A549 treated with RU486 at 1 μM for 4 hours (cell line): Measurements from ENCODE around the gene ZNF175. TPM values are rescaled to one million over a fixed set of nuclear protein-coding genes. Genes with fewer than 3 reads are reported as not detected.

Experiments used
- total RNA-seq: library from RNA; stranded (reverse); fragments of 200-300 nt; extraction: Qiagen RNA extraction; gene quantifications from 5 replicates; pipeline ENCODE4 v1.2.3, GENCODE V29; 2022; ENCODE audit warnings: low read depth

The ZNF175 gene
- 3.1 to 5.1 TPM (median 3.6 TPM) in 5 replicates for total RNA-seq

DNA sequence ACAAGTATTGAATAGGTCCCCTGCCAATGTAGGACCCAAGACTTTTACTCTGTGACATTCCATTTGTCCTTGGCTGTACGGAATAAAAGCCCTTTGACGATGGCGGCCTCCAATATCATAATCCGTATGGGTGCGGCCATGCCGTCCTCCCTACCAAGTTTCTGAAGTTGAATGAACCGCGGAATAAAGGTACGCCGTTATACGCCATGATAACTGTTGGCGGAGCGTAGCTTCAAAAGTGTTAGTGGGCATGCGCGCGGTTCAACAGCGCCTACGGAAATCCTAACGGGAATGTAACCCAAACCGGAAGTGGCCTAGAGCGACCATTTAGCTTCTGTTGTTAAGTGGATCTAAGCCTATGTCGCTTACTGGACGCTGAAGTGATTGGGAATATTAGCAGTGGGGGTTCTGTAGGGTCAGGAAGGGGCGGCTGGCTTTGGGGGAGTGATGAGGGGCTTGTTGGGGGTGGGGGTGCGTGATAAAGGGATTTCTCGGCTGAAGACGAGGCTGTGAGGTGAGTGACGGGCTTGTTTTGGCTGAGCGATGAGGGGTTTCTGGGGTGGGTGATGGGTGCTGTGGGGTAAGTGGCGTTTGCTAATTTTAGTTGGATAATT lies at the start of gene ZNF175:
Gene ZNF175, plus strand, starts transcription at position 322 of the 614 bp plus-strand sequence. CDS start 2,047 bp downstream, outside the sequence.

DNA sequence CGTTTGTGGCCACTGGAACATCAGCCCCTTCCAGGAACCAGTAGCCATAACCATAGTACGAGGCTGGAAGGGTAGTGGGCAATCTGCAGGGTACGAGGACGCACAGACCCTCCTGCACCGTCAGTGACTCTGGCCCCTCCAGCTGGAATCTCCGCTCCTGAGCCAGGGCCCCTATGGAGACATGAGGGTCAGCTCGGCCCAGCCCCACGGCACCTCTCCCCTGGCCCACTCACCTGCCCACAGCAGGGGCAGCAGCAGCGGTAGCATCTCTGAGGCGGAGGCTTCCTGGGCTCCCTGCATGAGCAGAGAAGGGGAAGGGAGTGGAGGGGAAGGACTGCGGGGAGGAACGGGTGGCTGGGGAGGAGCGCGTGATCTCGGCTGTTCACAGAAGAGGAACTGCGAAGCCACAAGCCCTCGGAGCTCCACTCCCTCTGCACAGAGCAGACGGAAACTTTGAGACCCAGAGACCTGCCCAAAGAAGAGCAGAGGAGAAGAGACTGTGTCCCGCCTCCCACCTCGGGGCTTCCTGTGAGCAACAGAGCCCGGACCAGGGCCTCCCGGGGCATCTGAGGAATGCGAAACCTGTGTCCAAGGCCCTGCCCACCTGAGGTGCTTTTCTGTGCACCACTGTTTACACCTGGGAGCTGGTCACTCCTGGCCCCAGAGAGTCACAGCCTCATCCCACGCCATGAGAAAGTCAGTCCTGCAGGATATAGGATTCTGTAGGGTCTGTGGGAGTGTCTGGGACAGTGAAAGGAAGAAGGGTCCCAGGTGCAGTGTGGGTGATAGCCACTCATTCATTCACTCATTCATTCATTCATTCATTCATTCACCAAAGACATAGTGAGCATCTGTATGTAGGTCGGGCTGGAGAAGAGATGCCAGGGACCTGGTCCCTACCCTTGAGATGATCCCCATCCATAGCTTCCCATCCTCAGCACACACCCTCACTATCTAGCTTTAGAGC lies 39.5 kb upstream of the ZNF175 start, which contains the start of gene SIGLEC6:
Gene SIGLEC6, minus strand, starts transcription at position 322 of the 967 bp plus-strand sequence. Its CDS starts 22 bp downstream, at position 300.

DNA sequence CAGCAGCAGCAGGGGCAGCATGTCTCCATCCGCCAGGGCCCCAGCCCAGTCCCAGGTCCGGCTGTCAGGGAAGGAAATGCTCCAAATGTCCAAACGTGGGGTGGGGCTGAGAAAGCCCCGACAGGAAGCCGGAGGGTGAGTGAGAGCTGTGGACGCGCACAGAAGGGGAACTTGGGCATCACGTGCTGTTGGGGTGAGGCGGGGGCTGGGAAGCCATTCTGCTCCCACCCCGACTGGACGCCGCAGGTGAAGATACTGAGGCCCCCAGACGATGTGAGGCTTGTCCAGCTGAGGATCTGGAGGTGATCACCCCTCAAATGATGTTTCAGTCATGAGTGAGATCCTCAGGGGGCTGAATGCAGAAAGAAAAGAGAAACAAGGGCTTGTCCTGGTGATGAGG lies 59.2 kb downstream of the ZNF175 start, which contains the start of gene SIGLEC5:
Gene SIGLEC5, minus strand, starts transcription at position 87 of the 400 bp plus-strand sequence. Its CDS starts 66 bp downstream, at position 21.

Other genes with a start within 250 kb of the ZNF175 start
- 6.8 to 11.3 TPM (median 10.1 TPM) in 5 replicates for gene VSIG10L, start 229.1 kb upstream of the ZNF175 start, total RNA-seq
- gene ETFB, start 204.9 kb upstream of the ZNF175 start, total RNA-seq = 222 to 251 TPM (median 225 TPM) in 5 replicates
- gene CLDND2, start 202.3 kb upstream of the ZNF175 start, total RNA-seq = 6.2 to 14.6 TPM (median 10.2 TPM) in 5 replicates
- gene NKG7, start 198.6 kb upstream of the ZNF175 start, total RNA-seq = not detected in 5 replicates
- gene LIM2, start 183.3 kb upstream of the ZNF175 start, total RNA-seq = not detected in 5 replicates
- not detected in 5 replicates for gene C19orf84, start 180.7 kb upstream of the ZNF175 start, total RNA-seq
- not detected in 5 replicates for gene SIGLEC10, start 153.6 kb upstream of the ZNF175 start, total RNA-seq
- gene SIGLEC8, start 112.8 kb upstream of the ZNF175 start, total RNA-seq = not detected in 5 replicates
- gene CEACAM18, start 92.7 kb upstream of the ZNF175 start, total RNA-seq = not detected in 5 replicates
- not detected in 5 replicates for gene SIGLEC12, start 69.5 kb upstream of the ZNF175 start, total RNA-seq
- gene SIGLEC6, start 39.6 kb upstream of the ZNF175 start, total RNA-seq = not detected in 5 replicates
- 0.08 TPM in 1 of 5 replicates, not detected in the others for gene SIGLEC5, start 59.1 kb downstream of the ZNF175 start, total RNA-seq
- gene SIGLEC14, start 75.5 kb downstream of the ZNF175 start, total RNA-seq = 0.06 to 0.09 TPM in 2 of 5 replicates, not detected in the others
- 9.1 to 17.1 TPM (median 15.7 TPM) in 5 replicates for gene SPACA6, start 122.0 kb downstream of the ZNF175 start, total RNA-seq
- not detected in 5 replicates for gene HAS1, start 152.7 kb downstream of the ZNF175 start, total RNA-seq
- 0.07 to 0.14 TPM (median 0.10 TPM) in 4 of 5 replicates, not detected in the other for gene FPR1, start 180.6 kb downstream of the ZNF175 start, total RNA-seq
- not detected in 5 replicates for gene FPR2, start 189.9 kb downstream of the ZNF175 start, total RNA-seq
- not detected in 5 replicates for gene FPR3, start 223.9 kb downstream of the ZNF175 start, total RNA-seq